ENCODE data around the gene SNX11.

SNX11 gene

GRCh38 chr17:48153691-48154358, 46.3 kb downstream of the SNX11 start:
- no peaks in the 10 kb centered on the region for H3K36me3 ChIP-seq (ENCODE audit: insufficient read depth, low read length)
- no peaks in the 10 kb centered on the region for H3K9me3 ChIP-seq (ENCODE audit: control insufficient read depth, insufficient read depth, low read length)
- H3K9ac ChIP-seq (ENCODE audit: low read depth, low read length) = no peak overlapping the region
- H3K4me1 ChIP-seq (ENCODE audit: insufficient read depth, low read length) = peaks cover 38% of the 10 kb centered on the region

- no peaks in the 10 kb centered on the region for H3K9me3 ChIP-seq (ENCODE audit: control insufficient read depth, insufficient read depth, low read length)
- H3K9ac ChIP-seq (ENCODE audit: low read depth, low read length) = no peak overlapping the region
- H3K36me3 ChIP-seq (ENCODE audit: insufficient read depth, low read length) = no peaks in the 10 kb centered on the region
- H3K4me1 ChIP-seq (ENCODE audit: insufficient read depth, low read length) = peaks cover 37% of the 10 kb centered on the region
Observed at GRCh38 chr17:48155889-48156611, 48.5 kb downstream of the SNX11 start.

DNA sequence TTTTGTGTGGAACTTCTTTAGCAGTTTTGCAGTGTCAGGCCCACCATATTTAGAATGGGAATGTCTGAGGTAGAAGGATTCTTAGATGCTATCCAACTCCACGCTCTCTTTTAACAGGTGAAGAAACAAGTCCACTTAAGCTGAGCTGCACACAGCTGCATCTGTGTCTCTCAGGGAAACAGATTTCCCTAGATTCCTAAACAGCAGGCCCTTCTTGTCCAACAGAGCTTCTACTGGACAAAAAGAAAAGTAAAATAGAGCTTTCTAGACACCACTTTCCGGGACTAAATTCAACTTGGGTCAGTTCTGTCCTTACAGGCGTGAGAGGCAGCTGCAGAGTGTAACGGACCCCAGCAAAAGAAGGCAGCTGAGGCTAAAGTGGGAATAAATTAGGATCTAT, 51.7 kb downstream of the SNX11 start:
- Histone ChIP-seq H3K4me1 (ENCODE audit: insufficient read depth, low read length) (peaks cover 50% of the 10 kb centered on the region), H3K9ac (ENCODE audit: low read depth, low read length) (no peak overlapping the region), H3K9me3 (ENCODE audit: control insufficient read depth, insufficient read depth, low read length) (no peaks in the 10 kb centered on the region), H3K36me3 (ENCODE audit: insufficient read depth, low read length) (no peaks in the 10 kb centered on the region)

GRCh38 chr17:48160177-48161081, 52.9 kb downstream of the SNX11 start:
- H3K4me1 ChIP-seq (ENCODE audit: insufficient read depth, low read length) = peaks cover 50% of the 10 kb centered on the region
- no peaks in the 10 kb centered on the region for H3K9me3 ChIP-seq (ENCODE audit: control insufficient read depth, insufficient read depth, low read length)
- 0 out of 2 replicates have a peak overlapping the region, but pooled peaks have one; percentile 2 for H3K9ac ChIP-seq (ENCODE audit: low read depth, low read length)
- no peaks in the 10 kb centered on the region for H3K36me3 ChIP-seq (ENCODE audit: insufficient read depth, low read length)

DNA sequence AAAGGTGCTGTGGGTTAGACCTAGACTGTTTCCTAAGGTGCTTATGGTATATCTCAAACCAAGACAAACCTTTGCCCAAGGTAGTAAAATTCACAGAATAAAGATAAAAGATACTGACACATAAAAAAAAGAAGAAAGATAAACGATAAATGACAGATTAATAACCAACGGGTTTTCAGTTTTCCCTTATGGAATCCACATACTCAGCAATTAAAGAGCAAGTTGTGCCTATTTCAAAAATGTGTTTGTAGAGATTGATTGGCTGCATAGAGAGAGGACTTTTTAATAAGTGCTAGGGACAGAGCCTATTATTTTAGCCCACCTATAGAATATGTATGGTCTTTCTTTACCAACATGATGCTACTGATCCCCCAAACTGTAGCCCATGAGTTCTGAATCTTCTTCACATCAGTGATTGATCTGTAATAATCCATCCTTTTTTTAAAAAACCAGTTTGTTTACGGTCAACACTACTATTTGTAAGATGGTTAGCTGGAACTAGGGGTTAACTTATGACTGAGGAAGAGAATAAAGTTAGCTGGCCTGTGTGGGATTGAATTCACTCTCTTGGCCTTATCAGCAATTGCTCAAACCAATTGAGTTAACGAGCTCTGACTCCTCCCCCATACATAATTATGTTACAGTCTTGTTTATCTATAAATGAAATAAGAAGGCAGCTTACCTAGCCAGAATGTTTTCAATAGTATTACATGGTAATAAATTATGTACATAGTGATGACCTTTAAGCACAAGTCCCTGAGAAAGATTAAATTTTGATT, 53.8 kb downstream of the SNX11 start:
- Histone ChIP-seq H3K9me3 (ENCODE audit: control insufficient read depth, insufficient read depth, low read length) (no peaks in the 10 kb centered on the region), H3K4me1 (ENCODE audit: insufficient read depth, low read length) (peaks cover 46% of the 10 kb centered on the region), H3K9ac (ENCODE audit: low read depth, low read length) (peak overlapping the region; percentile 2; the same call in 1 of the 2 replicates), H3K36me3 (ENCODE audit: insufficient read depth, low read length) (no peaks in the 10 kb centered on the region)

DNA sequence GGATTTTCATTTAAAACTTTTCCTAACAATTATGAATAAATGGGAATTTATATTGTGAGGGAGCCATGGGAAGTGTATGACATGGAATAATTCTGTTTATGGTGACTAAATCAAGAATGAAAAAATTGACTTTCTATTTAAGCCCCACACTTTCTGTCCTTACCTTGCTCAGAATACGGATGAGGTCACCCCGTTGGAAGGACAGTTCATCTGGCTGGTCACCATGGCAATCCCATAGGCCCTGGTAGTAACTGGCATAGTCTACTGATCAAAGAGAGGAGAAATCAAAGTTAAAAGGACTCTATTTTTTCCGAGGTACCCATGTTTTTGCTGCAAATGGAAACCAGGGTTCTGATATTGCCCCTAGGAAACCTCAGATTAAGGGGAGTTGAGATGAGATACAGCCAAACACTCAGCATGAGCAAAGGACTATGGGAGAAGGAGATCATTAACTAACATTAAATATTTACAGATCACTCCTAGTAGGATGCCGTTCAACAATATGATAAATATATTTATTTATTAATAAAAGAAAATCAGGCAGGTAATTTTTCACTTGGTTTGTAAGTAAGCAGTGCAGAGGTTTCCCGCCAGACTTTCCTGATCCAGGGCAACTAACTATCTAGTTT, 54.9 kb downstream of the SNX11 start:
- Histone ChIP-seq H3K36me3 (ENCODE audit: insufficient read depth, low read length) (no peaks in the 10 kb centered on the region), H3K9ac (ENCODE audit: low read depth, low read length) (no peak overlapping the region), H3K4me1 (ENCODE audit: insufficient read depth, low read length) (peaks cover 42% of the 10 kb centered on the region), H3K9me3 (ENCODE audit: control insufficient read depth, insufficient read depth, low read length) (no peaks in the 10 kb centered on the region)

- peaks cover 42% of the 10 kb centered on the region for H3K4me1 ChIP-seq (ENCODE audit: insufficient read depth, low read length)
- no peak overlapping the region for H3K9ac ChIP-seq (ENCODE audit: low read depth, low read length)
- no peaks in the 10 kb centered on the region for H3K9me3 ChIP-seq (ENCODE audit: control insufficient read depth, insufficient read depth, low read length)
- no peaks in the 10 kb centered on the region for H3K36me3 ChIP-seq (ENCODE audit: insufficient read depth, low read length)
Observed at GRCh38 chr17:48162946-48163506, 55.5 kb downstream of the SNX11 start.

DNA sequence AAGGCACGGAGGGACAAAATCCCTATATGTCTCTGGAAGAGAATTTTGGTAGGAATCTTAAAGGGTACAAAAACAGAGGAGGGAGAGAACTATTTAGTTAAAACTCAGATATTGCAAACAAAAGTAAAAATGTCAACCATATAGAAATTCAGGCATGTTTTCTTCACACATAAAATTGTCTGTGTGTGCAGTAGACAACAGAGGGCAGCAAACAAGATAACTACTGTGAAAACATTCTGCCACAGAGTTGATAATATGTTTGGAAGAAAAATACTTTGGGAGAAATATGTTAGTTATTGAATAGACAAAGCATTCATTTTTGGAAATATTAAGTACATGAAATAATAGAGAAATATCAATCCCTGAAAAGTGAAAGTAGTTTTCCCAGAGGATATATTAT, 56.2 kb downstream of the SNX11 start:
- H3K9me3 ChIP-seq (ENCODE audit: control insufficient read depth, insufficient read depth, low read length) = no peaks in the 10 kb centered on the region

DNA sequence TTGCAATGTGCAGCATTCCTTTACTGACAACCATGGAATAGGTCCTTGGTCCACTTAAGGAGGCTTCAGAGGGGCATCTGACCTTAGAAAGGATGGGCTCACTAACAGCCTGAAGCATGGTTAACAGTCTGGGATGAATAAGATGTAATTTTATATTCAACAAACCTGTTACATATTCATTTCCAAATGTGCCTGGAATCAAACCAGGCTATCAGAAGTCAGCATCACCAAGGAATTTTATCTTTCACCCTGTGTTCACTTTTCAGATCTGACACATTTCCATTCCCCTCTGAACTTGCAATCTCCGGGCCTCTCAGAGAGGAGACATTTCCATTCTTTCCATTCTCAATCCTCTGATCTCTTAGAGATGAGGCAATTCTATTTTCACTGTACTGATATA, 62.4 kb downstream of the SNX11 start:
- H3K4me1 ChIP-seq (ENCODE audit: insufficient read depth, low read length) = no peaks in the 10 kb centered on the region; the same call in 1 of the 2 replicates

More for the DNA sequence above, 56.2 kb downstream of the SNX11 start:
- Histone ChIP-seq H3K9ac (ENCODE audit: low read depth, low read length) (no peak overlapping the region), H3K36me3 (ENCODE audit: insufficient read depth, low read length) (no peaks in the 10 kb centered on the region), H3K4me1 (ENCODE audit: insufficient read depth, low read length) (peaks cover 42% of the 10 kb centered on the region)

More for the DNA sequence above, 62.4 kb downstream of the SNX11 start:
- Histone ChIP-seq H3K9ac (ENCODE audit: low read depth, low read length) (no peak overlapping the region), H3K36me3 (ENCODE audit: insufficient read depth, low read length) (no peaks in the 10 kb centered on the region), H3K9me3 (ENCODE audit: control insufficient read depth, insufficient read depth, low read length) (no peaks in the 10 kb centered on the region)
